SK-N-SH (cell line): ENCODE measurements around the gene PLLP. TPM values are rescaled to one million over a fixed set of nuclear protein-coding genes. Genes with fewer than 3 reads are reported as not detected.

Experiments
- CTCF ChIA-PET: fragments of 300-600, 350-600 bp; formaldehyde crosslinking; extraction: SDS; loops from one replicate; lab custom pipeline; 2021; lab: Yijun Ruan, JAX
- POLR2A ChIA-PET: fragments of 350-600 bp; sonication (Branson Sonifier 250); formaldehyde crosslinking; extraction: SDS; loops from one replicate; lab custom pipeline; 2020; ENCODE audit warnings: antibody characterized with exemption, inconsistent platforms; lab: Yijun Ruan, JAX
- DNase-seq: peaks from one replicate; pipeline ENCODE4 v3.0.0; 2012
- H2AFZ ChIP-seq: fragments of 200-600 bp; sonication (generic); 2 replicates; pipeline ENCODE4 v1.8.1; 2016; ENCODE audit warnings: antibody characterized with exemption, mild to moderate bottlenecking, low read depth
- H3F3A ChIP-seq: fragments of 200-600 bp; sonication (generic); replicated peaks from 2 replicates; pipeline ENCODE3; 2016; ENCODE audit warnings: antibody characterized with exemption, mild to moderate bottlenecking; ENCODE audit not compliant: insufficient read depth
- H3K27ac ChIP-seq, 2 experiments: fragments of 200-500 bp in 1 of 2; fragments of 200-600 bp in 1 of 2; sonication (Bioruptor generic) in 1 of 2; sonication (generic), shearing (Covaris generic) in 1 of 2; 2 replicates each; pipeline versions ENCODE4 v1.5.1 to v1.6.1; 2014 to 2016; ENCODE audit warnings: low read depth in 2 of 2, inconsistent platforms in 1 of 2, low read length in 1 of 2, mild to moderate bottlenecking in 1 of 2, mixed read lengths in 1 of 2
- H3K27me3 ChIP-seq: fragments of 200-600 bp; sonication (generic), shearing (Covaris generic); 2 replicates; pipeline ENCODE4 v1.6.1; 2016; ENCODE audit warnings: mixed run types; ENCODE audit not compliant: insufficient read depth
- H3K36me3 ChIP-seq, 2 experiments: fragments of 200-500 bp in 1 of 2; fragments of 200-600 bp in 1 of 2; sonication (Bioruptor generic) in 1 of 2; sonication (generic) in 1 of 2; replicated peaks in 1 of 2; 2 replicates each; pipeline versions ENCODE3 to v1.5.1; 2014 to 2016; ENCODE audit warnings: low read length in 1 of 2, mild to moderate bottlenecking in 1 of 2; ENCODE audit not compliant: insufficient read depth in 2 of 2, control insufficient read depth in 1 of 2
- H3K4me1 ChIP-seq, 2 experiments: fragments of 200-500 bp in 1 of 2; fragments of 200-600 bp in 1 of 2; sonication (Bioruptor generic) in 1 of 2; sonication (generic), shearing (Covaris generic) in 1 of 2; 2 replicates each; pipeline versions ENCODE4 v1.5.1 to v1.6.1; 2014 to 2016; ENCODE audit warnings: low read depth in 1 of 2, low read length in 1 of 2, mixed run types in 1 of 2; ENCODE audit not compliant: insufficient read depth in 2 of 2, control insufficient read depth in 1 of 2
- H3K4me2 ChIP-seq: fragments of 200-600 bp; sonication (generic), shearing (Covaris generic); 2 replicates; pipeline ENCODE4 v1.6.1; 2017; ENCODE audit warnings: mixed run types
- H3K4me3 ChIP-seq, 2 experiments: fragments of 200-500 bp in 1 of 2; fragments of 200-600 bp in 1 of 2; sonication (Bioruptor generic) in 1 of 2; sonication (generic), shearing (Covaris generic) in 1 of 2; 2 replicates each; pipeline versions ENCODE4 v1.5.1 to v1.8.1; 2014 to 2016; ENCODE audit warnings: low read depth in 2 of 2, inconsistent platforms in 1 of 2, low read length in 1 of 2, mild to moderate bottlenecking in 1 of 2, mixed read lengths in 1 of 2, moderate library complexity in 1 of 2
- H3K79me2 ChIP-seq: fragments of 200-600 bp; sonication (generic); 2 replicates; pipeline ENCODE4 v1.8.1; 2017; ENCODE audit warnings: mild to moderate bottlenecking; ENCODE audit not compliant: insufficient read depth
- H3K9ac ChIP-seq: fragments of 200-600 bp; sonication (generic); 2 replicates; pipeline ENCODE4 v1.6.1; 2017; ENCODE audit warnings: mixed run types
- H3K9me2 ChIP-seq: fragments of 200-600 bp; sonication (generic); 2 replicates; pipeline ENCODE4 v1.6.1; 2017; ENCODE audit warnings: mixed run types
- H3K9me3 ChIP-seq: fragments of 200-600 bp; sonication (generic); 2 replicates; pipeline ENCODE4 v1.6.1; 2017; ENCODE audit warnings: mixed run types, mild to moderate bottlenecking, moderate library complexity
- H4K20me1 ChIP-seq: fragments of 200-600 bp; sonication (generic); 2 replicates; pipeline ENCODE4 v1.6.1; 2017; ENCODE audit warnings: mild to moderate bottlenecking, mixed run types; ENCODE audit not compliant: insufficient read depth
- EZH2phosphoT487 ChIP-seq: fragments of 200-600 bp; sonication (generic); IDR thresholded peaks from 2 replicates; pipeline ENCODE4 v1.6.1; 2017; ENCODE audit warnings: low read depth, mixed run types, mild to moderate bottlenecking, antibody characterized with exemption, moderate library complexity, borderline replicate concordance
- FOXJ3 ChIP-seq: sonication (generic); formaldehyde crosslinking; IDR thresholded peaks from 2 replicates; pipeline ENCODE4 v1.5.1; 2020; ENCODE audit warnings: mild to moderate bottlenecking, missing genetic modification reagents
- GATA2 ChIP-seq: sonication (generic); formaldehyde crosslinking; IDR thresholded peaks from 2 replicates; pipeline ENCODE4 v1.5.0; 2020; ENCODE audit warnings: mild to moderate bottlenecking, missing genetic modification reagents
- MAX ChIP-seq: IDR thresholded peaks from 2 replicates; pipeline ENCODE4 v1.4.0; 2012; ENCODE audit warnings: low read depth
- MEF2A ChIP-seq: IDR thresholded peaks from 2 replicates; pipeline ENCODE4 v1.4.0; 2012; ENCODE audit warnings: low read depth, borderline replicate concordance
- NFIC ChIP-seq: IDR thresholded peaks from 2 replicates; pipeline ENCODE4 v1.4.0; 2012; ENCODE audit warnings: borderline replicate concordance
- NRF1 ChIP-seq: IDR thresholded peaks from 2 replicates; pipeline ENCODE4 v1.6.1; 2012; ENCODE audit warnings: low read depth, mild to moderate bottlenecking, low read length
- POLR2AphosphoS5 ChIP-seq: IDR thresholded peaks from 2 replicates; pipeline ENCODE4 v1.6.1; 2012; ENCODE audit warnings: low read depth, low read length
- RCOR1 ChIP-seq: fragments of 150-350 bp; IDR thresholded peaks from 2 replicates; pipeline ENCODE4 v1.6.1; 2017; ENCODE audit warnings: antibody characterized with exemption, low read length
- RXRA ChIP-seq: IDR thresholded peaks from 2 replicates; pipeline ENCODE4 v1.4.0; 2012; ENCODE audit warnings: low read depth, mild to moderate bottlenecking, borderline replicate concordance
- WGBS: methylation state at CpG from one replicate; pipeline ENCODE4 v1.1.6; 2017; ENCODE audit warnings: low lambda C conversion rate; 5-methylcytosine and 5-hydroxymethylcytosine counted together
- polyA plus RNA-seq, 3 experiments: library from polyadenylated mRNA; depleted of rRNA; stranded (reverse); fragments of >200 nt; gene quantifications; 2 replicates each; pipeline ENCODE4 v1.2.3, GENCODE V29; 2012
- TF ChIP-seq, protein P1 (sequence below): fragments of 150-350 bp; IDR thresholded peaks from 2 replicates; pipeline ENCODE4 v1.6.1; 2017; ENCODE audit warnings: antibody characterized with exemption, low read length, low read depth, borderline replicate concordance
- TF ChIP-seq, protein P2 (sequence below): fragments of 200-600 bp; sonication (generic); IDR thresholded peaks from 2 replicates; pipeline ENCODE4 v1.6.1; 2017; ENCODE audit warnings: antibody characterized with exemption, mild to moderate bottlenecking, moderate library complexity
- TF ChIP-seq, protein P3 (sequence below): IDR thresholded peaks from 2 replicates; pipeline ENCODE4 v1.4.0; 2012; ENCODE audit warnings: low read depth, borderline replicate concordance

PLLP gene
- polyA plus RNA-seq, 1 of the 3 experiments (the other 2 are of a cell fraction), result 1.3 TPM

GRCh38 chr16:57299719-57300386 lies 15.4 kb upstream of the PLLP start (continued):
- TF ChIP-seq, protein P1, sequence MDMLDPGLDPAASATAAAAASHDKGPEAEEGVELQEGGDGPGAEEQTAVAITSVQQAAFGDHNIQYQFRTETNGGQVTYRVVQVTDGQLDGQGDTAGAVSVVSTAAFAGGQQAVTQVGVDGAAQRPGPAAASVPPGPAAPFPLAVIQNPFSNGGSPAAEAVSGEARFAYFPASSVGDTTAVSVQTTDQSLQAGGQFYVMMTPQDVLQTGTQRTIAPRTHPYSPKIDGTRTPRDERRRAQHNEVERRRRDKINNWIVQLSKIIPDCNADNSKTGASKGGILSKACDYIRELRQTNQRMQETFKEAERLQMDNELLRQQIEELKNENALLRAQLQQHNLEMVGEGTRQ, result no peak
- TF ChIP-seq MAX (0 out of 2 replicates have a peak, but pooled peaks have one; percentile 48), RCOR1 (peak; percentile 77), POLR2AphosphoS5 (no peak), NFIC (no peak), GATA2 (CRISPR knock-in tag) (no peak)

DNA sequence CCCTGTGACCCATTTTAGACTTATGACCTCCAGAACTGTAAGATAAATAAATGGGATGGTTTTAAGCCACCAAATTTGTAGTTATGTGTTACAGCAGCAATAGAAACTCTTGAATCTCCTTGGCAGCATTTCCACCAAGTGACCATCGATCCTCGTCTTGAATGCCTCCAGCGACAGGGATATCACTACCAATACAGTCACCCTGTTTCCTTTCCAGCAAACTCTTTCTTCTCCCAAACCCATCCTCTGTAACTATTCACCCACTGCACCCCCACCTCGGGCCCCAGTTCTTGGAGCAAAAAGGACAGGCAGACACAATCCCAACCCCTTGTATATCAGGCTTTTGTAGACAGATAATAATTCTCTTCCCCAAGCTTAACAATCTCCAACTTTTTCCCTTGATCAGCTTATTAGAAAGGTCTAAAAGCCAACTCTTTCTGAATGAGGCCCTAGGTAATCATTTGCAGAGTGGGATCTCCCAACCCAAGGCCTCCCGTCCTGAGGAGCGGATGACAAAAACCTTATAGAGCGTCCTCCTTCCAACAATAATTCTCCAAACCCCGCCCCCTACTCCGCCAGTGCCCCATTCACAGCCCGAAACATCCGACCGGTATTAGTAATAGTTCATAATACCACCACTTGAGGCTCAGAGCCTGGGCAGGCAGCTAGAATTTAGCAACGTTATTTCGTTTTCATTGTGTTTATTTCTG lies 14.7 kb upstream of the PLLP start:
- H3K27ac ChIP-seq, result peak overlapping the region; percentile 82 to 87
- H2AFZ ChIP-seq, result peak overlapping the region; percentile 96
- WGBS, result 21% methylated on average over 14 of the region's 14 CpGs
- no peaks in the 10 kb centered on the region for H3K27me3 ChIP-seq
- POLR2A ChIA-PET, result interaction anchor here (0.9 to 1.2 kb wide), 2 partner anchors 54 to 120 kb away, joined by 3 to 5 read pairs; partner anchors contain the start of gene ARL2BP
- DNase-seq, result peak; percentile 69
- no peaks in the 10 kb centered on the region for H3K79me2 ChIP-seq
- H3K9ac ChIP-seq, result peak overlapping the region; percentile 69
- no peaks in the 10 kb centered on the region for H3K36me3 ChIP-seq
- peaks cover 17% of the 10 kb centered on the region for H3F3A ChIP-seq
- peaks cover 0 to 7% of the 10 kb centered on the region in 2 experiments; a peak in 1 of 4 replicates for H3K4me1 ChIP-seq
- H4K20me1 ChIP-seq, result no peaks in the 10 kb centered on the region
- no peaks in the 10 kb centered on the region for H3K9me2 ChIP-seq
- CTCF ChIA-PET, result interaction anchor here (0.8 to 26.6 kb wide), 26 partner anchors 8 to 293 kb away, joined by 3 to 544 read pairs (median 6); partner anchors contain the start of genes CIAPIN1, COQ9, CPNE2 and CX3CL1
- H3K4me2 ChIP-seq, result peak overlapping the region; percentile 75
- H3K9me3 ChIP-seq, result no peaks in the 10 kb centered on the region
- TF ChIP-seq, protein P2, sequence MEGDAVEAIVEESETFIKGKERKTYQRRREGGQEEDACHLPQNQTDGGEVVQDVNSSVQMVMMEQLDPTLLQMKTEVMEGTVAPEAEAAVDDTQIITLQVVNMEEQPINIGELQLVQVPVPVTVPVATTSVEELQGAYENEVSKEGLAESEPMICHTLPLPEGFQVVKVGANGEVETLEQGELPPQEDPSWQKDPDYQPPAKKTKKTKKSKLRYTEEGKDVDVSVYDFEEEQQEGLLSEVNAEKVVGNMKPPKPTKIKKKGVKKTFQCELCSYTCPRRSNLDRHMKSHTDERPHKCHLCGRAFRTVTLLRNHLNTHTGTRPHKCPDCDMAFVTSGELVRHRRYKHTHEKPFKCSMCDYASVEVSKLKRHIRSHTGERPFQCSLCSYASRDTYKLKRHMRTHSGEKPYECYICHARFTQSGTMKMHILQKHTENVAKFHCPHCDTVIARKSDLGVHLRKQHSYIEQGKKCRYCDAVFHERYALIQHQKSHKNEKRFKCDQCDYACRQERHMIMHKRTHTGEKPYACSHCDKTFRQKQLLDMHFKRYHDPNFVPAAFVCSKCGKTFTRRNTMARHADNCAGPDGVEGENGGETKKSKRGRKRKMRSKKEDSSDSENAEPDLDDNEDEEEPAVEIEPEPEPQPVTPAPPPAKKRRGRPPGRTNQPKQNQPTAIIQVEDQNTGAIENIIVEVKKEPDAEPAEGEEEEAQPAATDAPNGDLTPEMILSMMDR, result peak; percentile 41; the same call in 1 of the 2 replicates
- TF ChIP-seq FOXJ3 (CRISPR knock-in tag), result no peak
- TF ChIP-seq EZH2phosphoT487, result no peak
- no peak for TF ChIP-seq RXRA
- TF ChIP-seq, protein P3, sequence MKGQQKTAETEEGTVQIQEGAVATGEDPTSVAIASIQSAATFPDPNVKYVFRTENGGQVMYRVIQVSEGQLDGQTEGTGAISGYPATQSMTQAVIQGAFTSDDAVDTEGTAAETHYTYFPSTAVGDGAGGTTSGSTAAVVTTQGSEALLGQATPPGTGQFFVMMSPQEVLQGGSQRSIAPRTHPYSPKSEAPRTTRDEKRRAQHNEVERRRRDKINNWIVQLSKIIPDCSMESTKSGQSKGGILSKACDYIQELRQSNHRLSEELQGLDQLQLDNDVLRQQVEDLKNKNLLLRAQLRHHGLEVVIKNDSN, result no peak
- no peak for TF ChIP-seq MEF2A
- TF ChIP-seq NRF1, result no peak
- H3K4me3 ChIP-seq, result peak overlapping the region; percentile 56 to 62
